ENCODE data around the gene CERCAM.

The CERCAM gene

GRCh38 chr9:128385496-128386460 is 34.9 kb upstream of the CERCAM start:
- Histone ChIP-seq H3K23ac (ENCODE audit: low read length) (no peak overlapping the region), H3K27me3 (ENCODE audit: insufficient read depth, low read length, poor library complexity) (peaks cover 5% of the 10 kb centered on the region), H3K36me3 (ENCODE audit: control insufficient read depth, insufficient read depth, low read length) (peaks cover 5% of the 10 kb centered on the region), H2BK5ac (ENCODE audit: low read length) (no peak overlapping the region), H2BK120ac (ENCODE audit: low read depth, low read length) (no peak overlapping the region), H3K79me1 (ENCODE audit: low read length) (no peaks in the 10 kb centered on the region), H2AK5ac (ENCODE audit: low read length) (no peak overlapping the region), H3K79me2 (ENCODE audit: control insufficient read depth, insufficient read depth, low read length) (no peaks in the 10 kb centered on the region), H2BK15ac (replicated peaks; ENCODE audit: low read depth) (no peak overlapping the region), H3K9ac (ENCODE audit: low read length) (no peak overlapping the region), H3K4me1 (ENCODE audit: control insufficient read depth, low read depth, low read length) (peaks cover 3% of the 10 kb centered on the region), H3K4me3 (ENCODE audit: low read length) (no peak overlapping the region), H3K18ac (ENCODE audit: low read length) (no peak overlapping the region), H3K27ac (ENCODE audit: low read depth, low read length) (no peak overlapping the region), H3K4ac (ENCODE audit: low read depth, low read length) (no peak overlapping the region), H3K56ac (ENCODE audit: low read length) (no peak overlapping the region), H4K5ac (ENCODE audit: low read length) (no peak overlapping the region), H3K4me2 (ENCODE audit: low read length) (no peak overlapping the region), H4K8ac (ENCODE audit: low read depth, low read length) (no peak overlapping the region)
- no CpG with 5 or more reads among the region's 18 CpGs for WGBS (ENCODE audit: extremely low coverage, insufficient coverage, low lambda C conversion rate)
- no peak for DNase-seq

GRCh38 chr9:128388150-128388549 is 32.5 kb upstream of the CERCAM start:
- Histone ChIP-seq H3K4me2 (ENCODE audit: low read length) (no peak overlapping the region), H3K4ac (ENCODE audit: low read depth, low read length) (no peak overlapping the region), H2BK120ac (ENCODE audit: low read depth, low read length) (no peak overlapping the region), H3K4me1 (ENCODE audit: control insufficient read depth, low read depth, low read length) (peaks cover 3% of the 10 kb centered on the region), H3K56ac (ENCODE audit: low read length) (no peak overlapping the region), H3K27ac (ENCODE audit: low read depth, low read length) (no peak overlapping the region), H3K18ac (ENCODE audit: low read length) (no peak overlapping the region), H3K79me2 (ENCODE audit: control insufficient read depth, insufficient read depth, low read length) (no peaks in the 10 kb centered on the region), H3K79me1 (ENCODE audit: low read length) (no peaks in the 10 kb centered on the region), H3K4me3 (ENCODE audit: low read length) (no peak overlapping the region), H4K5ac (ENCODE audit: low read length) (no peak overlapping the region), H4K8ac (ENCODE audit: low read depth, low read length) (no peak overlapping the region), H2BK15ac (replicated peaks; ENCODE audit: low read depth) (no peak overlapping the region), H3K23ac (ENCODE audit: low read length) (no peak overlapping the region), H3K9ac (ENCODE audit: low read length) (no peak overlapping the region), H2AK5ac (ENCODE audit: low read length) (no peak overlapping the region), H3K27me3 (ENCODE audit: insufficient read depth, low read length, poor library complexity) (peaks cover 25% of the 10 kb centered on the region), H2BK5ac (ENCODE audit: low read length) (no peak overlapping the region), H3K36me3 (ENCODE audit: control insufficient read depth, insufficient read depth, low read length) (peaks cover 5% of the 10 kb centered on the region)
- no peak for DNase-seq
- no CpG with 5 or more reads among the region's 10 CpGs for WGBS (ENCODE audit: extremely low coverage, insufficient coverage, low lambda C conversion rate)

GRCh38 chr9:128389395-128390149 is 31.1 kb upstream of the CERCAM start:
- Histone ChIP-seq H3K4me3 (ENCODE audit: low read length) (no peak overlapping the region), H3K79me1 (ENCODE audit: low read length) (no peaks in the 10 kb centered on the region), H3K4ac (ENCODE audit: low read depth, low read length) (no peak overlapping the region), H3K23ac (ENCODE audit: low read length) (no peak overlapping the region), H3K36me3 (ENCODE audit: control insufficient read depth, insufficient read depth, low read length) (peaks cover 5% of the 10 kb centered on the region), H3K9ac (ENCODE audit: low read length) (no peak overlapping the region), H3K27ac (ENCODE audit: low read depth, low read length) (no peak overlapping the region), H3K4me1 (ENCODE audit: control insufficient read depth, low read depth, low read length) (peaks cover 5% of the 10 kb centered on the region), H4K5ac (ENCODE audit: low read length) (no peak overlapping the region), H3K4me2 (ENCODE audit: low read length) (no peak overlapping the region), H3K18ac (ENCODE audit: low read length) (no peak overlapping the region), H3K56ac (ENCODE audit: low read length) (no peak overlapping the region), H2BK5ac (ENCODE audit: low read length) (no peak overlapping the region), H4K8ac (ENCODE audit: low read depth, low read length) (no peak overlapping the region), H3K79me2 (ENCODE audit: control insufficient read depth, insufficient read depth, low read length) (no peaks in the 10 kb centered on the region), H3K27me3 (ENCODE audit: insufficient read depth, low read length, poor library complexity) (peaks cover 34% of the 10 kb centered on the region), H2BK120ac (ENCODE audit: low read depth, low read length) (no peak overlapping the region), H2AK5ac (ENCODE audit: low read length) (no peak overlapping the region), H2BK15ac (replicated peaks; ENCODE audit: low read depth) (no peak overlapping the region)
- DNase-seq, result no peak
- WGBS (ENCODE audit: extremely low coverage, insufficient coverage, low lambda C conversion rate), result no CpG with 5 or more reads among the region's 13 CpGs

DNA sequence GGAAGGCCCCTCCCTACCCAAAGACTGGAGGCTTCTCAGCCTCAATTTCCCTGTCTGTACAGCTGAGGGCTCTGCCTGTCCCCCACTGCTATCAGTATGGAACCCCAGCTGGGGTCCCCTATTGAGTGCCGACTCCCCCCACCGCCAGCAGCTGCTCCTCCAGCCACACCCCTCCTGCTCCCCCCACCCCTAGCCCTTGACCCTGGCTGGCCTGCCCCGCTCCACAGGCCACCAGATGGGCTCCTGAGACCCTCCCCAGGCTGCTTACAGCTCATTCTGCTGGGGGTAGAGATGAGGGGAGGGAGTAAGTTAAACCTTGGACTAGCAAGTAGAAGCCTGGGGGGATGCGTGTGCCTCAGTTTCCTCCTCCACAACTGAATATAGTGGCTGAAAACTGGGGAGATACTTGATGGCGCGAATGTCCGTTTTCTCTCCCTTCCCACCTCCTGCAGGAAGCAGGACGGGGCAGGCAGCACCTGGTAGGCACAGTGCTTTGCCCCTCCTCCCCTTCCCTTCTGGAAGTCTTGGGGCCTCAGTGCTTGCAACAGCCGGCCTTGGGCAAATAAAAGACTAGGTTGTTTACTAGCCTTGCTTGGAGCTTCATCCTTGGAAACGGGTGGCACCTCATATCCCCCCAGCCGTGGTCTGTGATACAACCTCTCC is 30.4 kb upstream of the CERCAM start:
- Histone ChIP-seq H3K4me3 (ENCODE audit: low read length) (no peak overlapping the region), H3K18ac (ENCODE audit: low read length) (no peak overlapping the region), H2BK15ac (replicated peaks; ENCODE audit: low read depth) (no peak overlapping the region), H3K27me3 (ENCODE audit: insufficient read depth, low read length, poor library complexity) (peaks cover 40% of the 10 kb centered on the region), H3K36me3 (ENCODE audit: control insufficient read depth, insufficient read depth, low read length) (peaks cover 5% of the 10 kb centered on the region), H3K79me1 (ENCODE audit: low read length) (no peaks in the 10 kb centered on the region), H3K9ac (ENCODE audit: low read length) (no peak overlapping the region), H3K56ac (ENCODE audit: low read length) (no peak overlapping the region), H2AK5ac (ENCODE audit: low read length) (no peak overlapping the region), H3K4me2 (ENCODE audit: low read length) (no peak overlapping the region), H4K5ac (ENCODE audit: low read length) (no peak overlapping the region), H3K4ac (ENCODE audit: low read depth, low read length) (no peak overlapping the region), H3K23ac (ENCODE audit: low read length) (no peak overlapping the region), H3K79me2 (ENCODE audit: control insufficient read depth, insufficient read depth, low read length) (no peaks in the 10 kb centered on the region), H4K8ac (ENCODE audit: low read depth, low read length) (no peak overlapping the region), H2BK120ac (ENCODE audit: low read depth, low read length) (no peak overlapping the region), H3K27ac (ENCODE audit: low read depth, low read length) (no peak overlapping the region), H3K4me1 (ENCODE audit: control insufficient read depth, low read depth, low read length) (peaks cover 2% of the 10 kb centered on the region), H2BK5ac (ENCODE audit: low read length) (no peak overlapping the region)
- no CpG with 5 or more reads among the region's 11 CpGs for WGBS (ENCODE audit: extremely low coverage, insufficient coverage, low lambda C conversion rate)
- DNase-seq, result no peak

GRCh38 chr9:128390813-128391711 is 29.6 kb upstream of the CERCAM start:
- Histone ChIP-seq H2BK15ac (replicated peaks; ENCODE audit: low read depth) (no peak overlapping the region), H3K4me3 (ENCODE audit: low read length) (no peak overlapping the region), H3K79me1 (ENCODE audit: low read length) (no peaks in the 10 kb centered on the region)

More at GRCh38 chr9:128390813-128391711, 29.6 kb upstream of the CERCAM start:
- Histone ChIP-seq H2BK120ac (ENCODE audit: low read depth, low read length) (no peak overlapping the region), H3K56ac (ENCODE audit: low read length) (no peak overlapping the region), H3K36me3 (ENCODE audit: control insufficient read depth, insufficient read depth, low read length) (peaks cover 5% of the 10 kb centered on the region), H3K79me2 (ENCODE audit: control insufficient read depth, insufficient read depth, low read length) (no peaks in the 10 kb centered on the region), H2AK5ac (ENCODE audit: low read length) (no peak overlapping the region), H3K23ac (ENCODE audit: low read length) (no peak overlapping the region), H3K4ac (ENCODE audit: low read depth, low read length) (no peak overlapping the region), H3K18ac (ENCODE audit: low read length) (no peak overlapping the region), H2BK5ac (ENCODE audit: low read length) (no peak overlapping the region), H3K27me3 (ENCODE audit: insufficient read depth, low read length, poor library complexity) (peaks cover 40% of the 10 kb centered on the region), H3K9ac (ENCODE audit: low read length) (no peak overlapping the region), H4K8ac (ENCODE audit: low read depth, low read length) (no peak overlapping the region), H3K4me2 (ENCODE audit: low read length) (no peak overlapping the region), H3K27ac (ENCODE audit: low read depth, low read length) (no peak overlapping the region), H3K4me1 (ENCODE audit: control insufficient read depth, low read depth, low read length) (peaks cover 2% of the 10 kb centered on the region), H4K5ac (ENCODE audit: low read length) (no peak overlapping the region)
- no peak for DNase-seq
- no CpG with 5 or more reads among the region's 8 CpGs for WGBS (ENCODE audit: extremely low coverage, insufficient coverage, low lambda C conversion rate)
